Activated gamma-delta T cell treated with anti-CD3 and anti-CD28 coated beads, Interleukin-2, amount 50 U/mL, for 16 hours (primary cell): ENCODE results near the gene SLC12A6.
"Not testable (repeated sequence)": the region's sequence is repeated elsewhere in the genome, so short reads cannot be mapped to it uniquely, and the experiment has no call there.

Experiments used
- DNase-seq: peaks from one replicate; pipeline ENCODE4 v3.0.0-alpha.2; 2020; ENCODE audit warnings: low read depth

The SLC12A6 gene

DNA sequence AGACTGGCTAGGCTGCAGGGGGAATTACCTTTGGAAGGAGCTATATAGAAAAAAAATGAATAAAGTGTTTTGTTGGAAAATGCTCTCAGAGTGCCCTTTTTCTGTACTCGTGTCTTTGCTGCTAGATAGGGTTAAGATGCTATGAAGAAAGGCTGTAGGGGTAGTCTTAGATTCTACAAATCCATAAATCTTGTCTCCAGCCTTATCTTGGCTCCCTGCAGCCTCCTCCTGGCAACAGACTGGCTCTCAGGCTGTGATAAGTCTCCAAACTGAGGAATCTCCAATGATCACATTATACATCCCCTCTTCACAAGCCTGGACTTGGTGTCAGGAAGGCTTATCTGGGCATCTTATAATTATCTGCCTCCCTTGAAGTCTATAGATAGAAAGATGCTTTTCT is 20.1 kb upstream of the SLC12A6 start:
- no peak for DNase-seq

DNA sequence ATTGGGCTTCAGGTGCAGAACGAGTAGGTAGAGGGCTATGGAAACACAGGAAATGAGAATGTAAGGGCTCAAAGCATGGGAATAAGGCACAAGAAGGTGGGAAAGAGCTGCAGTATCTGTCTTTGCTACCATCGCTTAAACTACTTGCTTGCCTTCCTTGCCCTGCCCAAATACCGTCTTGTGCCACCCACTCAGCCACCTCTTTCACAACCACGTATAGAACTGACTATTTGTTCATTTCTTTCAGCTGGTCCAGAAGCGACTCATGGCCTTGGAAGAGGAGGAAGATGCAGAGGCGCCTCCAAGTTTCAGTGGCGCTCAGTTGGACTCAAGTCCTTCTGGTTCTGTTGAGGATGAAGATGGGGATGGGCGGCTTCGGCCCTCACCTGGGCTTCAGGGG is 17.7 kb upstream of the SLC12A6 start:
- no peak for DNase-seq

DNA sequence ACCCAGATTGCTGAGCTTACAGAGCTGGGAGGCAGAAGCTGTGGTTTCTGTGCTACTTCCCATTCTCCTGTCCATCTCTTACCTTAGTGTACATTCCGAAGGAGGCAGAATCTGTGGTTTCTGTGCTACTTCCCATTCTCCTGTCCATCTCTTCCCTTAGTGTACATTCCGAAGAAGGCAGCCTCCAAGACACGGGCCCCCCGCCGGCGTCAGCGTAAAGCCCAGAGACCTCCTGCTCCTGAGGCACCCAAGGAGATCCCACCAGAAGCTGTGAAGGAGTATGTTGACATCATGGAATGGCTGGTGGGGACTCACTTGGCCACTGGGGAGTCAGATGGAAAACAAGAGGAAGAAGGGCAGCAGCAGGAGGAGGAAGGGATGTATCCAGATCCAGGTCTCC is 16.7 kb upstream of the SLC12A6 start:
- DNase-seq: no peak

DNA sequence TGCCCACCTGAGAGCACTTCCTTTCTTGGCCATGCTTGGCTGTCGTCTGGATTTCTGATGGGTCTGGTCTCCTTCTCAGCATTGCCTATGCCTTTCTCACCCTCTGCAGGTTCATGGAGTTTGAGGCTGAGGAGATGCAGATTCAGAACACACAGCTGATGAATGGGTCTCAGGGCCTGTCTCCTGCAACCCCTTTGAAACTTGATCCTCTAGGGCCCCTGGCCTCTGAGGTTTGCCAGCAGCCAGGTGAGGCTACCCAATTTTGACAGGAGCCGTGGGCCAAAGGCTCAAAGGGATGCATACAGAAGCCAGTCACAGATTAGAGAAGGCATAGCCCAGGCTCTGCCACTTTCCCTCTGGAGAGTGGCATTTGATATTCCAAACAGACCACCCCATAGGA is 16.0 kb upstream of the SLC12A6 start:
- no peak for DNase-seq

DNA sequence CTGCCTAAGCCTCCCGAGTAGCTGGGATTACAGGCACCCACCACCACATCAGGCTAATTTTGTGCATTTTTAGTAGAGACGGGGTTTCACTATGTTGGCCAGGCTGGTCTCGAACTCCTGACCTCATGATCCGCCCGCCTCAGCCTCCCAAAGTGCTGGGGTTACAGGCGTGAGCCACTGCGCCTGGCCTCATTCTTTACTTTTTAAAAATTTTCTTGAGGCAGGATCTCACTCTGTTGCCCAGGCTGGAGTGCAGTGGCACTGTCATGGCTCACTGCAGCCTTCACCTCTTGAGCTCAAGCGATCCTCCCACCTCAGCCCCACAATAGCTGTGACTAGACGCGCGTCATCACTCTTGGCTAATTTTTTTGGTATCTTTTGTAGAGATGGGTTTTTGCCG is 15.4 kb upstream of the SLC12A6 start:
- not testable (repeated sequence) for DNase-seq

DNA sequence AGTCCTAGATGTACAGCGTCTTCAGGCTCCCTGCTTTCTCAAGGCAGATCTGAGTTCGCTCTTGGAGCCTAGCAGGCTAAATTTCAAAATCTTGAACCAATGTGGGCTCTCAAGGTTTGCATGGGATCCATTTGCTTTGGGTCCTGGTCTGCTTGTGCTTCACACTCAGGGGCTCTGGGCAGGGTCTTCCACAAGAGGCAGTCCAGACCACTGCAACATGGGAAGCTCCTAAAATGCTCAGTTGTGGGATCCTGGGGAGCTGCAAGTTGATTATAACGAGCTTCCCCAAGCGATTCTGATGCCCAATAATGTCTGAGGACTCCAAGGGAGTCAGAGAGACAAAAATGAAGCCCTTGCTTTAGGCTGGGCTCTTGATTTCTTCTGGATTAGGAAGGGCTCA is 12.2 kb upstream of the SLC12A6 start:
- DNase-seq: no peak

DNA sequence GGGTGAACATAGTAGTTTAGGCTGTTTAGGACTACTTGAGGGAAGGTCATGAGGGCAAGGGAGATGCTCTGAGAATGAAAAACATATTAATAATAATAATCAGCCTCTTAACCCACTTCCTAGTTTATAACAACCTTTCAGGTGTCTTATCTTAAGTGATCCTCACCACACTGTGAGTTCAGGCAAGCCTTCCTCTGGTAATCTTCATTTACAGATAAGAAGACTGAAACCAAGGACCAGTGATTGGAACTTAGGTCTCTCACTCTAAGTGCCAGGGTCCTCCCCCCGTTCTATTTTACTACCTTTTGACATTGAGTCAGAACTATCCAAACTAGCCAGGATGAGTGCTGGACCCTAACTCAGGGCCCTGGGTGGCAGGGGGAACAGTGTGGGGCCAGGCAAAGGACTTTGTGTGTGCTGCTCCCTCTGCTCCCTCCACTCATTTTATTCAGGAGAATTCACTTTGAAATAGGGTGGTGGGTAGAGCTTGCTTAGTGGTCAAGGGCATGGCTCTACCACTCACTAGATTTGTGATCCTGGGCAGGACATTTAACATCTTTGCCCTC is 11.2 kb upstream of the SLC12A6 start:
- DNase-seq: no peak

DNA sequence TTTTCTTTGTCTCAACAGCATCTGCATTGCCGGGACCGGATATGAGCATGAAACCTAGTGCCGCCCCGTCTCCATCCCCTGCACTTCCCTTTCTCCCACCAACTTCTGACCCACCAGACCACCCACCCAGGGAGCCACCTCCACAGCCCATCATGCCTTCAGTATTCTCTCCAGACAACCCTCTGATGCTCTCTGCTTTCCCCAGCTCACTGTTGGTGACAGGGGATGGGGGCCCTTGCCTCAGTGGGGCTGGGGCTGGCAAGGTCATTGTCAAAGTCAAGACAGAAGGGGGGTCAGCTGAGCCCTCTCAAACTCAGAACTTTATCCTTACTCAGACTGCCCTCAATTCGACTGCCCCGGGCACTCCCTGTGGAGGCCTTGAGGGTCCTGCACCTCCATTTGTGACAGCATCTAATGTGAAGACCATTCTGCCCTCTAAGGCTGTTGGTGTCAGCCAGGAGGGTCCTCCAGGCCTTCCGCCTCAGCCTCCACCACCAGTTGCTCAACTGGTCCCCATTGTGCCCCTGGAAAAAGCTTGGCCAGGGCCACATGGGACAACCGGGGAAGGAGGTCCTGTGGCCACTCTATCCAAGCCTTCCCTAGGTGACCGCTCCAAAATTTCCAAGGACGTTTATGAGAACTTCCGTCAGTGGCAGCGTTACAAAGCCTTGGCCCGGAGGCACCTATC is 10.5 kb upstream of the SLC12A6 start:
- no peak for DNase-seq

DNA sequence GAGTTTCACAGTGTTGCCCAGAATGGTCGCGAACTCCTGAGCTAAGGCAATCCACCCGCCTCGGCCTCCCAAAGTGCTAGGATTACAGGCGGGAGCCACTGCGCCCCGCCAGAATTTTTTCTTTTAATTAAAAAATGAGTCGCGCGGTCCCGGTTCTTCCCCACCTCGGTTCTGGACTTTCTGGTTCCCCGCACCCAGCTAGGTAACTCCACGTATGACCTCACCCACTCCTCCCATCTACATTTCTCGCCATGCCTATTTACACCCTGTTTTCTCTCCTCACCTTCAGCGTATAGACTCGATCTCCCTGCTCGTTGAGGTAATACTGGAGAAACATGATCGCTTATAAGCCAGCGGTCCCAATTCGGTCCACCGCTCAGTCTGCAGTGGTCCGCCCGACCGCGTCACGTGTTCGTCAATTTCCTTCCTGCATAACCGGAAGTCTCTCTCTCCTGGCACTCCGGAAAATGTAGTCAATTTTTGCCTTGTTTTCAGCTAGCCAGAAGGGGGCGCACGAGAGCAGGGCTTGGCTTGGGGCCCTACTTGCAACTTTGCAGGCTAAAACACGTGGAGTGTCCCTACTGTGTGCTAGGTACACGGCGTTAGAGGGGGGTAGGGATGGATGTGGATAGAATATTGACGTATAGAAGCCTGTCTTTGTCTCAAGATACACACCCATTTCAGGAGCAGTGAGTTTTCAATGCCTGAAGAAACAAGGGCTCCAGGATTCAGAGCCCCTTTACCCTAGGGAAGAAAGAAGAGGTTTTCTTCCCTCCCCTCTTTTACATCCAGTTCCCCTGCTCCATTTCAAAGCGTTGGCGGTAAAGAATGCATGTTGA is 5.4 kb upstream of the SLC12A6 start, which contains the start of the genes NOP10 and NUTM1:
Gene NOP10, minus strand, starts transcription at position 400 of the 839 bp plus-strand sequence. Its CDS starts 63 bp downstream, at position 337.
Gene NUTM1, plus strand, starts transcription at position 579 of the 839 bp plus-strand sequence. CDS start 382 bp downstream, outside the sequence.
- peak; percentile 94 for DNase-seq

DNA sequence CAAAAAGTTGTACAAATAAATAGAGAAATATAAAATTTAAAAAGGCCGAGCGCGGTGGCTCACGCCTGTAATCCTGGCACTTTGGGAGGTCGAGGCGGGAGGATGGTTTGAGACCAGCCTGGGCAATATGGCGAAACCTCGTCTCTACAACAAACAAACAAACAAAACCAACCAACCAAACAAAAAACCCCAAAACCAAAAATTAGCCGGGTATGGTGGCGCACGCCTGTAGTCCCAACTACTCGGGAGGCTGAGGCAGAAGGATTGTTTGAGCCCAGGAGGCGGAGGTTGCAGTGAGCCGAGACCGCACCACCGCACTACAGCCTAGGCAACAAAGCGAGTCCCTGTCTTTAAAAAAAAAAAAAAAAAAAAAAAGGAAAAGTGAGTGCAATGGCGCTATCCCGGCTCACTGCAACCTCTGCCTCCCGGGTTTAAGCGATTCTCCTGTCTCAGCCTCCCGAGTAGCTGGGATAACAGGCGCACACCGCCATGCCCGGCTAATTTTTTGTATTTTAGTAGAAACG is 4.7 kb upstream of the SLC12A6 start:
- DNase-seq: not testable (repeated sequence)

DNA sequence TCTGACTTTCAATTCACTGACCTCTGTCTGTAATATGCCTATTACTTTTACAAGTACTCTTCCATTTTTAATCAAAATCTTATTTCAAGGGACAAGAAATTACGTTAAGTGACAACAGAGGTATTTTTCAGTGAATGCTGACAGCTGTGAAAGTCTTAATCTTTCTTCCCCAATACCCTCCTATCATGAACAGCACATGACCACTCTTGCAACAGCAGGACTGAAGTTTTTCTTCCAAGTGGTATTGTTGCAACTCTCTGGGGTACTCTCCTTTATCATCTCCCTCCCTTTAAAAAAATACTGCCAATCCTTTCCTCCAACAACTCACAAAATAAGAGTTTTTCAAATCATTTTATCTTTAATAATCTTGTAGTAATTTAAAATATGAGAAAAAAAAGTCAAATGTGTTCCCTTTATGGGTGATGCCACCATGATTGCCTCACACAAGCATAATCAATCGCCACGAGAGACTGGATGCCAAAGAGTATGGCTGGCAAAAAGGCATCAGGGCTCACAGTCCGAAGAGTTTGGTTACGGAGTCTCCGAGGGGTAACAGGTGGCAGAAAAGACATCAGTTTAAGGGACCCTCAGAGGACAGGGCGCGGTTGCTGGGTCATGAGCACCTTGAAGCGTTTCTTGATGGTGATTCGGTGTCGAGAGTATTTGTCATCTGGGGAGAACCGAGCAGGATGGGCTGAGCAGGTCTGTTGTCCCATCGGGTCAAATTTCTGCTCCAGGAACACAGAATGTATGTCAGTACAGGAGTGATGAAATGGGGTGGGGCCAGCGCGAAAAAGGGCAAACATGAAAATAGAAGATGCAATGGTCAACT is 4.0 kb upstream of the SLC12A6 start:
- DNase-seq: no peak

DNA sequence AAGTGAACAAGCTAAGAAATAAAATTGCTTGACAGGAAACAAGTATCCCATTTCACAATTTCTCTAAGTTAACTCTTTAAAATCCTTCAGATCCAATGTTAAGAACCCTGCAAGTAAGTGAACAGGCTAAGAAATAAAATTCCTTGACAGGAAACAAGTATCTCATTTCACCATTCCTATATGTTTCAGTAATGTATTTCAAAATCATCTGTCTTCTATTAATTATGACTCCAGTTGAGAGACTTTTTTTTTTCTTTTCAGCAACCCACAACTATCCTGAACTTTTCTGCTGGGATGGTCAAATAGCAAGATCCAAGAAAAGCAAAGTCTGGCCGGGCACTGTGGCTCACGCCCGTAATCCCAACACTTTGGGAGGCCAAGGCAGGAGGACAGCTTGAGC is 2.4 kb upstream of the SLC12A6 start:
- no peak for DNase-seq

DNA sequence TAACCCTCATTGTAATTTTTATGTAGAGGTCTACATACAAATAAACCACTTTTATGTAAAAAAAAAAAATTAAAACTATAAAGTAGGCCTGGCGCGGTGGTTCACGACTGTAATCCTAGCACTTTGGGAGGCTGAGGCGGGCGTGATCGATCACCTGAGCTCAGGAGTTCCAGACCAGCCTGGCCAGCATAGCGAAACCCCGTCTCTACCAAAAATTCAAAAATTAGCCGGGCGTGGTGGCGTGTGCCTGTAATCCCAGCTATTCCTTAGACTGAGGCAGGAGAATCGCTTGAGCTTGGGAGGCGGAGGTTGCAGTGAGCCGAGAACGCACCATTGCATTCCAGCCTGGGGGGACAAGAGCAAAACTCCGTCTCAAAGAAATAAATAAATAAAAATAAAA is 766 bp upstream of the SLC12A6 start:
- no peak for DNase-seq

DNA sequence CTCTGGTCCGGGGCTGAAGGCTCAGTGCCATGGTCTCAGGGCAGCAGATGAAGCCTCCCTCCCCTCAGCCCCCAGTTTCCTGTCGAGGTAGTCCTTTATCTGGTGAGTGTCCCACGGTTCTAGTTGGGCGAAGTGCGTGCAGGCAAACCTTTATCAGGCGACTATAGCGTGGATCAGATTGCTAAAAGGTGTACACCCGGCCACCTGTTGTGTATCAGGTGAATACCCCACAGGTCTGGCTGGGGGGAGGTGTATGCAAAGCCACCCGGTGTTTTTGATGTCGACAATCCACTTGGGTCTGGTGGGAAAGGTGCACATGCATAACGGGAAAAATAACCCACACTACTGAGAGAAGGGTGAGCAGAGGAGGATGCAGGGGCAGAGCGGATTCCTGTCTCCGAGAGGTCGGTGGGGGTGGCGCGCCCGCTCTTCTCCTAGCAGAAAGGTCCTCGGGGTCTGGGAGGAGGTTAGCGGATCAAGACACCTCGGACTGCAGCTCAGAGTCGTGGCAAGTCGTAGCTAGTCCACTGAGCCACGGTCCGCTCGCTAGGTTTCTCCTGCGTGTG is 507 bp downstream of the SLC12A6 start:
- no peak for DNase-seq

DNA sequence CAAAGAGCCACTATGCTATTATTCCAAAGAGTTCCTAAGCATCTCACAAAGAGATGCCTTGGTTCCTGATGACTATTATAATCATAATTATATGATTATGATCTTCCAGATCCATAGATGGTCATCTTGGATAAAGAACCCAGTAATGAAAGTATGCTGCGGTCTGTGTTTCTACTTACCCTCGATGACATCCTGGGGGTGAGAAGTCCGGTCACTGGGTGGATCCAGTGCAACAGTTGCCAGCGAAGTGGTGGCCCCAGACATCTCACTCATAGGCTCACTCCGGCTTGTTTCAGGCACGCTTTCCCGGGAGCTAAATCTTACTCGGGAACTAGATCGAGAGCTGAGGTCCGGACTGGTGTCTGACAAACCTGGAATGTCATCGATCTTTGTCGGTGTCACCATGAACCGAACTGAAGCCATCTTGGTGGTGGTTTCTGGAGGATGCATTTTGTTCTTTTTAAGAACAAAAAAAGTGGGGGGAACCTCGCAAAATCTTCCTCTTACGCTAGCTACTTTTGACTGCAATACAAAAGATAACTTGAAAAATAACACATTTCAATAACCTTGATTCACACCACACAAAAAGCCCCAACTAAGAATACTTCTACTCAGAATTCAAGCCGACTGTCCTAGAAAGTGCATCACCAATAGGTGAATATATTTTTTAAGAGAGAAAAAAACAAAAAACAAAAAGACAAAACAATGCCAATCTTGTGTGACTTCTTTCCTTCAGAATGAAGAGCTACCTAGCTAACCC is 1.2 kb downstream of the SLC12A6 start:
- no peak for DNase-seq

DNA sequence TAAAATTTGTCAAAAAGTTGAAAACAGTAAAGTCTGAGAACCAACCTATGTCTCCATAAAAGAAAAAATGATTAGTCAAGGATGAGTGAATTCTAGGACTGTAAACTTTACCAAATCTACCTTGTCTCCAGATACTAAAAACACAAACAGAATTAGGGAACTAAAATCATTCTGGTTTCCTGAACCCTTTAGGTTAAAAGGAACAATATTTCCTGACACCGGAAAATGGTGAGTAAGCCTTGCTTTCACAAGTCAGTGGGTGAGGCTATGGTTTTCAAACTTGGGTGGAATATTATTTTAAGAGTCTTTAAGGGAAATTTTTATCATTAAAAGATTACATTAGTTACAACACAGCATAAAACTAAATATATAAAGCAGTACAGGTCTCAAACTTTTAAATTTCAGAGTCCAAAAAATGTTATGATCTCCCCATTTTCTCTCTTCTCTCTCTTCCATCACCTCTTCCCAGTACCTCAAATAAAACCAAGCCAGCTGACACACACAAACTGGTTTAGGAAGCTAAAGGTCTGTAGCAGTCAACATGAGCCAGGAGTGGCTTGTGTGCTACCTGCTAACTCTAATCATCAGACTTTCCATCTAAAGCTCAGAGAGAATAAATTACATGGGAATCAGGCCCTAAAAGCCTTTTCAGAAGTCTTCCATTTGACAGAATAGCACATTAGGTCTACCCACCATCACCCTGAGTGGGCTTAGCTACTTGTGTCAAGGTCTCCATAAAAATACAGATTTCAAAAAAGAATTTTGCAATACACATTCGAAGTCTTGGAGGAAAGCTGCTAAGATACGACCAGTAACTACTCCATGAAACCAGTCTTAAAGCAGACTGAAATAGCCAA is 2.2 kb downstream of the SLC12A6 start:
- no peak for DNase-seq

DNA sequence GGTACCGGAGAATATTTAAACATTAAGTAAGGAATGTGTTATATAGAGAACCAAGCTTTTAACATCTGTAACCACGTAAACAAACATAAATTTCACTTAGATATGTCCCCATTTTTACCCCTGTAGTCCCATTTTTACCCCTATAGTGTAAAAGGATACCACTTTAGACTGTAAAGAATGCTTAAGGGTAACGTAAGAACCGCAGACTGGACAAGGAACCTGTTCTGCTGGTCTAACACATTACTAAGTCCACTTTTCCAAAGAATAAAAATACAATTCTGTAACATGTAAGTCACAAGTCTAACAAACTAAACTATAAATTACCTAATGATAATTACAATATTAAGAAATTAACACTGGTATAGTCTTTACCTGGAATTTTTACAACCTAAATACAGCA is 2.9 kb downstream of the SLC12A6 start:
- DNase-seq: no peak

DNA sequence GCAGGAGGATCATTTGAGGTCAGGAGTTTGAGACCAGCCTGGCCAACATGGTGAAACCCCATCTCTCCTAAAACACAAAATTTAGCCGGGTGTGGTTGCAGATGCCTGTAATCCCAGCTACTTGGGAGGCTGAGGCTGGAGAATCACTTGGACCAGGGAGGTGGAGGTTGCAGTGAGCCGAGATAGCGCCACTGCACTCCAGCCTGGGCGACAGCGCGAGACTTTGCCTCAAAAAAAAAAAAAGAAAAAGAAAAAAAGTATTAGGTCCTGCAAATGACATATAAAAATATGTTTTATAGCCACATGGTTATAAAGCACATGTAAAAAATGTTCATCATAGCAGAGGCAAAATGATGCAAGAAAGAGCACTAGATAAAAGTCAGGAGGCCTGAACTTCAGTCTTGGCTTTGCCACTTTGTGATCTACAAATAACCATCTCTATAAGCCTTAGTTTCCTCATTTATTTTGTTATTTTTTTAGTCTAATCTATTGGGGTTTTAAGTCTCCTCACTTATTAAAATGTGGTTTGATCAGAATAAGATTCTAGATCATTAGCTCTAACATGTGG is 4.9 kb downstream of the SLC12A6 start:
- no peak for DNase-seq

DNA sequence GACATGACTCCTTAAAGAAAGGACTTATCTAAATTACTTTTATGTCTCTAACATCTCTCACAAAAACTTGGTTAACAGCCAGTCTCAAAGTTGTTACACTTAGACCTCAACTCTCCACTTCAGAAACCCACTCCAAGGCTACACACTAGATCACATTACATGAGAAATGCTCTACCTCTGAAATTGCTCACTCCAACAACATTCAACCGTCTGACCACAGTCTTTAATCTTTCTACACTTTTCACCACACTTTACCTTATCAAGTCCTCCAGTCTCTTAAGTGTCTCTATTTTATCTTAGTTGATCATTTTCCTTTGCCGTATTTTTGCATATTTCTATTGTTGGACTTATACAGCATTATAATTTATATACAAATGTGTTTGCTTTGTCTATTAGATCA is 5.8 kb downstream of the SLC12A6 start:
- no peak for DNase-seq
